ENCODE data around the gene ANXA4.
"Not testable (repeated sequence)": the region's sequence is repeated elsewhere in the genome, so short reads cannot be mapped to it uniquely, and the experiment has no call there.

The ANXA4 gene

DNA sequence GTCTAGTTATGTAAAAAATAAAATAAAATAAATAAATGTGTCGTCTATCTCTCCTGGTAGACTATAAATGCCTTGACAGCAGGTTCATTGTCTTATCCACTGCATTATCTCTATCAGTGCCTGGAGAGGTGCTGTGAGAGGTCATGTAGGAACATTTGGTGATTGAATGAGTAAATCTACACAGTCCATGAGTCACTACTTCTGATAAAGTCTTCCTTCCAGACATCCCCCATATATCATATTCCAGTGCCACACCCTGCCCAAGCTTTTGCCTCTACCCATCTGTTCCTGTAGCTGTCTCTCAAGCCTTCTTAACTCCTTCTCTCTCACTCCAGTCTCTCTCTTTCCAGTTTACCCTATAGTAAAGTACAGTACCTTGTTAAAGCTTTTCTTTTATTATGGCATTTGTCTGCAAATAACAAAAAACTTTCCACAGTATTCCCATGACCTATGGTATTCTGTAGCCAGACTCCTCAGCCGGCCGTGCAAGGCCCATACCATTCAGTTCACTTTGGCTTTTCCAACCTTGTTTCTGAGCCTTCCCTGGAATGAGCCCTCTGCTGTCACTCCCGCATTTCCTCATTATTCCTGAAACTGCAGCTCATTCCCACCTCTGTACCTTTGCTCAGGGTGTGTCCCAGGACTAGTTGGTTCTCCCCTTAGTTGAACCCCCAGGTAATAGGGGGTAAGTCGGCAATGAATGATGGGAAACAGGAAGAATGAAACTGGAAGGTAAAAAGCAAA, 37.5 kb downstream of the ANXA4 start:
- no peak for DNase-seq (ENCODE audit: low spot score)

- no peak for DNase-seq (ENCODE audit: low spot score)
These were observed 39.0 kb downstream of the ANXA4 start for GRCh38 chr2:69780921-69781320.

GRCh38 chr2:69781321-69782248, 39.7 kb downstream of the ANXA4 start:
- no peak for DNase-seq (ENCODE audit: low spot score)

DNA sequence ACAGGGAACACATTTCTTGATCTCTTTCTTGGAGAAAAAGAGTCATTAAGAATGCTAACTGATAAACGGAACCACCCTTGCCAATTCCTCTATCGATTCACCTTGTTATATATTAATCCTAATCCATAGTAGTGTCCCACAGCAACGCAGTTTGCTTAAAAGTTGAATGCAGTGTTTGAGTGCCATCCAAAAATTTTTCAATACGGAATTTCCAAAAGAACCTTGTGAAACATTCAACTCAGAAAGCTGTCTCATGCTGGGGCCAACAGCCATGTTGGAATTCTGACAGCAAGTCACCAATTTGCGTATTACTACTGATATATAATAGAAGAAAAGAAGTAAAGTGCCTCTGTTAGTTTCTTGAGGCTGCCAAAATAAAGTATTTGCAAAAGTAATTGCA, 42.3 kb downstream of the ANXA4 start:
- DNase-seq (ENCODE audit: low spot score) = no peak

DNA sequence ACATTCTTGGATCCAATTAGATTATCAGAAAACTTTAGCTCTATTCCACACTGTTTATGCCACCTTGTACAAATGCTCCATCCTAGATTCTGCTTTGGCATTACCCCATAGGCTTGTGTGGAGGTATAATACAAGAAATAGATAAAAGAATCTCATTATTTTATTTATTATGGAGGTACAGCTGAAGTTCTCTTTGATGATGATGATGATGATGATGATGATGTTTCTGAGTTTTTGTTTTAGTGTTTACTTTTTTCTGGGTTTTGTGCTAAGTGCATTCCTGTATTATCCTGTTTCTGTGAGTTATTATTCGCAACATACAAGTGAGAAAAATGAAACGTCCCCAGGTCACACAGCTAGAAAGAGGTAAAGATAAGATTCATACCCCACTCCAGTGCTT, 43.4 kb downstream of the ANXA4 start:
- no peak for DNase-seq (ENCODE audit: low spot score)

DNA sequence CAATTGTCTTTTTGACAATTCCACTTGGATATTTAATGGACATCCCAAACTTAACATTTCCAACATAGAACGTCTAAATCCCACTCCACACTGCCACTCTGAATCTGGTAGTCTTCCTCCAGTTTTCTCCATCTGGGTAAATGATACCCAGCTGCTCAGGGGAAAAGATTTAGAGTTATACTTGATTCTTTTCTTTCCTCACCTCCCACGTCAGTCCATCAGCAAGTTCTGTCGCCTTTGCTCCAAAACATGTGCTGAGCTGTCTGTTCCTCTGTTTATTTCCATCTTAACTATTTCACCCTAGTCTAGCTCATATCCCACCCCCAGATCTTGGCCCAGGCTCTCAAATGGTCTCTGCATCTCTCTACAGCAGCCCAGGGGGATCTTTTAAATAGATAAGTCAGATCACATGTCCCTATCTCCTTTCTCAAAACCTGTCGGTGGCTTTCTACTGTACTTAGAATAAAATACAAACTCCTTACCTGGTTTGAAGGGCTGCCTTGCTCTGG, 44.2 kb downstream of the ANXA4 start:
- DNase-seq (ENCODE audit: low spot score) = no peak

DNA sequence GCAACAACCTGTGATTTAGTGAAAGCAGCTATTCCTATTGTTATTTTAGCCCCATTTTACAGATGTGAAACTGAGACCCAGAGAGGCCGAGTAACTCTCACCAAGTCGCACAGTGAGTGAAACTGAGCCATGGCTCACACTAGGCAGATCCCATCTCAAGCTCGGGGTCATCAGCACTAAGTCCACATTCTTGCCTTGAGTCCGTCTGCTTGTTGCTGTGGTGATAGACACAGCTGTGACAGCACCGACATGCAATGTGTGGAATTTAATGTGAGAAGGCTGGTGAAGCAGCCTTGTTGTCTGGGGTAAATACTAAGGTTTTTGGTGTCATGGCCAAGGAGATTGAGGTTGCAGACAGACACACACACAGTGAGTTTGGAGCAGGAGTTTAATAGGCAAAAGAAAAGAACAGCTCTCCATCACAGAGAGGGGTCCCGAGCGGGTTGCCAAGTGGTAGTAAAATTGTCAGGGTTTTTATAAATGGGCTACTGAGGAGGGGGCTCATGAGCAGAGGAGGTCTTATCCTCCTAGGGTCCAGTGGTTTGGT, 47.3 kb downstream of the ANXA4 start:
- no peak for DNase-seq (ENCODE audit: low spot score)

- peak; percentile 34 for DNase-seq (ENCODE audit: low spot score)
These were observed 48.1 kb downstream of the ANXA4 start for GRCh38 chr2:69789772-69790600.

DNA sequence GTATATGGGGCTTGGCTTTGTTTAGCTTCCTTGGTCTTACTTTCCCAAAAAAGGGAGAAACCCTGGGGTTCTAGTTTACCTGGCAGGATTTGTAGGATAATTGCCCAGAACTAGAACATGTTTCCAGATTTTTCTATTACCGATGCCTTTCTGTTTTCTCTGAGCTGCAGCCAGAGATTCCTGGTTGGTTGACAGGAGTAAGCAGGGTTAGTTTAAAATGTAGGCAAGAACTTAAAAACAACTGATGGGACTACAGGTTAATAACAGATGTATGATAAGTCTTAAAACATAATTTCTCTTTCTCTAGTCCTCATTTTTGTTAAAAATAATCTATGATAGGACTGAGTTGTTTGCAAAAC, 48.6 kb downstream of the ANXA4 start:
- DNase-seq (ENCODE audit: low spot score) = no peak

DNA sequence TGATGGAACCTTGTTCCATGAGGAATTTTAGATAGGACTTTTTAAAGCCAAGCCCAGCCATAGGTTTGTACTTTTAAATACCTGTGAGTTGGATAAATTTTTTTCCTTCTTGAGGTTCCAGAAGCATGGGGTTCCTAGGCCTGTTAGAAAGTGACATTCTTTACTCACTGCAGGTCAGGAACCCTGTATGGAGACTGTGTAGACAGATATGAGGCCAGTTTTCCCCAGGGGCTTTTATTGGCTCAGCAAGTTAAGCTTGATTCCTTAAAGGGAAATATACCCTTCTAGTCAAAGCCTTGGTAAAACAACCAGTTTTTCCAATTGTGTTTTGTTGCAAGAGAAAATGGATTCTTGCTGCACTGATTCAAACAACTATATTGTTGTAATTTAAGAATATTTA, 49.1 kb downstream of the ANXA4 start:
- no peak for DNase-seq (ENCODE audit: low spot score)

DNA sequence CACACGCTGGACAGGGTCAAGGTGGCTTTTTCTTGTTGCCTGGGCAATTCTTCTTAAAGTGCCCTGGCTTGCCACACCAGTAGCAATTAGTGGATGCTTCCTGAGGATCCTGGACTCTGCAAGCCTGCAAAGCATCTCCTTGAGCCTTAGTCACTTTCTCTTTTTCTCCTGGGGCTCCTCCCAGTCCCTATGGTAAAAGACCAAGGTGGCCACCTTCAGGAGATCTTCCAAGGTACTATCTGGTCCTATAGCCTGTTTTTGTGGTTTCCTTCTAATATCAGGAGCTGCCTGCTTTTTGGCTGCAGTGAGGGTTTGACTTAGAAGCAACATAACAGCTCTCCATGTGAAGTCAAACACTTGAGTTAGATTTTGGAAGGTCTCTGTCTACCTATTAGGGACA, 54.2 kb downstream of the ANXA4 start:
- no peak for DNase-seq (ENCODE audit: low spot score)

- DNase-seq (ENCODE audit: low spot score) = no peak
These were observed 55.3 kb downstream of the ANXA4 start for GRCh38 chr2:69797235-69797634.

- no peak for DNase-seq (ENCODE audit: low spot score)
These were observed 55.9 kb downstream of the ANXA4 start for GRCh38 chr2:69797836-69798289.

GRCh38 chr2:69798290-69798908, 56.5 kb downstream of the ANXA4 start:
- DNase-seq (ENCODE audit: low spot score) = peak; percentile 41

DNA sequence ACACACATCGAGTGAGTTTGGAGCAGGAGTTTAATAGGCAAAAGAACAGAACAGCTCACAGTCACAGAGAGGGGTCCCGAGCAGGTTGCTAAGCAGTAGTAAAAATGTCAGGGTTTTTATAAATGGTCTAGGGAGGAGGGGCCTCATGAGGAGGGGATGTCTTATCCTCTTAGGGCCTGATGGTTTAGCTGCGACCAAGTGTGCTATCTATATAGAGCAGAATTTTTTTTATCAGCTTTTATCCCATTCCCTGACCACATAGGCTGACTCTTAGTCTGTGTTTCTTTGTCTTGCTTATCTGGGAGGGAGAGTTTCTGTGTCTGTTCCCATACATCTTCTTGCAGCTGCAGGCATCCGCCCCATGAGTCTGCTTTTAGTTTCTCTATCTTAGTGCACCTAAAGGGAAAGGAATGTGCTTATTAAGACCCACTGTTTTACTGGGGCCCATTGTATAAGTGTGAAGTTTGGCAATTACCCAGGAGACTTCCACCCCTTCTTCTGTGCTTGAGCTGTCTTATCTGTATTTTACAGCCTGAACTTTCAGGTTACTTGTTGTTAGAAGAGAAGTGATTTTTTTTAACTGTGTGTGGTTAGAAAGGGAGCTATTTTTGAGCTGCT, 57.1 kb downstream of the ANXA4 start:
- DNase-seq (ENCODE audit: low spot score) = no peak

- DNase-seq (ENCODE audit: low spot score) = no peak
These were observed 59.9 kb downstream of the ANXA4 start for GRCh38 chr2:69801745-69802290.

- DNase-seq (ENCODE audit: low spot score) = not testable (repeated sequence)
These were observed 60.9 kb downstream of the ANXA4 start for GRCh38 chr2:69802781-69803367.

- DNase-seq (ENCODE audit: low spot score) = no peak
These were observed 62.5 kb downstream of the ANXA4 start for GRCh38 chr2:69804416-69804815.

DNA sequence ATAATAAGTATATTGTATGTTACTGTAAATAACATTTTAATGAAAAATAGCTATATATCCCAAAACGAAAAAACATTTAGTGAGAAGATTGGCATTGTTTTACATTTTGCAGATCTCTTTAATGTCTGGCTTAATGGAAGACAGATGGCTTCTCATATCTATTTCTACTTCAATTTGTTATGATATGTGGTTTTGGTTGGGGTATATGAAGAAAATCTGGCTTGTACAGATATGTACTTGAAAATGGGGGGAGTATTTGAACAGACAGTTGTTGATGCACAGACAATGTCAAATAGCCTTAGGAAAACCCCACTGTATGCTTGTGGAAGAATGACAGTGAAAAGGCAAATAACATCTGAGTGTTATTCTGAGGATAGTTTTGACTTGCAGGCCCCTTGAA, 64.0 kb downstream of the ANXA4 start:
- DNase-seq (ENCODE audit: low spot score) = no peak
